Mesenchymal stem cell (in vitro differentiated cells and primary cell): ENCODE results near the gene ZSWIM5.

Experiments used
- DNase-seq: peaks from one replicate; pipeline ENCODE4 v3.0.0-alpha.2; 2013
- H2AFZ ChIP-seq: one replicate; pipeline ENCODE4 v1.6.1; 2013; ENCODE audit warnings: low read depth, mild to moderate bottlenecking, control low read depth, inconsistent platforms, low read length, moderate library complexity
- H2AK5ac ChIP-seq: 2 replicates; pipeline ENCODE4 v1.6.1; 2013; ENCODE audit warnings: low read length, moderate library complexity, mild to moderate bottlenecking, inconsistent platforms; ENCODE audit not compliant: severe bottlenecking
- H2BK120ac ChIP-seq: one replicate; pipeline ENCODE4 v1.6.1; 2013; ENCODE audit warnings: low read depth, mild to moderate bottlenecking, inconsistent platforms, low read length, moderate library complexity
- H2BK12ac ChIP-seq, 2 experiments: one replicate each; pipeline ENCODE4 v1.6.1; 2013; ENCODE audit warnings: inconsistent platforms in 2 of 2, low read length in 2 of 2, mild to moderate bottlenecking in 2 of 2, moderate library complexity in 2 of 2, control low read depth in 1 of 2
- H2BK15ac ChIP-seq: one replicate; pipeline ENCODE4 v1.6.1; 2013; ENCODE audit warnings: mild to moderate bottlenecking, low read depth, inconsistent platforms; ENCODE audit not compliant: poor library complexity, severe bottlenecking
- H2BK5ac ChIP-seq: 2 replicates; pipeline ENCODE4 v1.6.1; 2013; ENCODE audit warnings: low read depth, mild to moderate bottlenecking, low read length, control low read depth, inconsistent platforms; ENCODE audit not compliant: poor library complexity, severe bottlenecking
- H3K14ac ChIP-seq, 2 experiments: one replicate each; pipeline ENCODE4 v1.6.1; 2013; ENCODE audit warnings: inconsistent platforms in 2 of 2, low read length in 2 of 2, control low read depth in 1 of 2, mild to moderate bottlenecking in 1 of 2, moderate library complexity in 1 of 2
- H3K18ac ChIP-seq, 2 experiments: one replicate each; pipeline ENCODE4 v1.6.1; 2013; ENCODE audit warnings: inconsistent platforms in 2 of 2, low read length in 2 of 2, control low read depth in 1 of 2, low read depth in 1 of 2, mild to moderate bottlenecking in 1 of 2
- H3K23ac ChIP-seq, 2 experiments: one replicate each; pipeline ENCODE4 v1.6.1; 2013; ENCODE audit warnings: inconsistent platforms in 2 of 2, low read length in 2 of 2, mild to moderate bottlenecking in 2 of 2, moderate library complexity in 2 of 2, control low read depth in 1 of 2
- H3K27ac ChIP-seq: 2 replicates; pipeline ENCODE4 v1.5.1; 2013; ENCODE audit warnings: mild to moderate bottlenecking, moderate library complexity, low read length, control low read depth, inconsistent platforms; ENCODE audit not compliant: poor library complexity, severe bottlenecking
- H3K27me3 ChIP-seq, 2 experiments: 2 replicates each; pipeline versions ENCODE4 v1.6.1 to v1.7.0; 2013; ENCODE audit warnings: low read length in 2 of 2, mild to moderate bottlenecking in 2 of 2, moderate library complexity in 2 of 2, control low read depth in 1 of 2, inconsistent platforms in 1 of 2; ENCODE audit not compliant: control insufficient read depth in 1 of 2, insufficient read depth in 1 of 2
- H3K36me3 ChIP-seq, 2 experiments: 2 replicates each; pipeline versions ENCODE4 v1.6.1 to v1.7.0; 2013; ENCODE audit warnings: low read length in 2 of 2, control low read depth in 1 of 2, inconsistent platforms in 1 of 2, low read depth in 1 of 2, mild to moderate bottlenecking in 1 of 2; ENCODE audit not compliant: insufficient read depth in 2 of 2, control insufficient read depth in 1 of 2
- H3K4ac ChIP-seq, 2 experiments: one replicate each; pipeline ENCODE4 v1.6.1; 2013; ENCODE audit warnings: inconsistent platforms in 2 of 2, low read length in 2 of 2, mild to moderate bottlenecking in 2 of 2, moderate library complexity in 2 of 2, control low read depth in 1 of 2, low read depth in 1 of 2
- H3K4me1 ChIP-seq: 2 replicates; pipeline ENCODE4 v1.6.1; 2013; ENCODE audit warnings: low read depth, low read length, control low read depth; ENCODE audit not compliant: control insufficient read depth, insufficient read depth
- H3K4me2 ChIP-seq: 2 replicates; pipeline ENCODE4 v1.6.1; 2013; ENCODE audit warnings: low read length, mild to moderate bottlenecking, inconsistent platforms; ENCODE audit not compliant: poor library complexity, severe bottlenecking
- H3K4me3 ChIP-seq, 2 experiments: 2 replicates each; pipeline versions ENCODE4 v1.5.1 to v1.7.0; 2013; ENCODE audit warnings: low read length in 2 of 2, mild to moderate bottlenecking in 2 of 2, control low read depth in 1 of 2, low read depth in 1 of 2; ENCODE audit not compliant: insufficient read depth in 1 of 2
- H3K79me1 ChIP-seq: replicated peaks from 2 replicates; pipeline ENCODE4 v1.6.1; 2013; ENCODE audit warnings: mild to moderate bottlenecking, control low read depth, low read length, inconsistent platforms; ENCODE audit not compliant: poor library complexity, severe bottlenecking
- H3K9ac ChIP-seq: 2 replicates; pipeline ENCODE4 v1.7.0; 2013; ENCODE audit warnings: mild to moderate bottlenecking, low read length, moderate library complexity
- H3K9me3 ChIP-seq: 2 replicates; pipeline ENCODE4 v1.7.0; 2013; ENCODE audit warnings: mild to moderate bottlenecking, low read length; ENCODE audit not compliant: control insufficient read depth
- H4K8ac ChIP-seq: one replicate; pipeline ENCODE4 v1.6.1; 2013; ENCODE audit warnings: inconsistent platforms, mild to moderate bottlenecking, low read length, moderate library complexity
- H4K91ac ChIP-seq: one replicate; pipeline ENCODE4 v1.6.1; 2013; ENCODE audit warnings: mild to moderate bottlenecking, low read length, inconsistent platforms
- WGBS: methylation state at CpG from one replicate; pipeline ENCODE4 v1.1.7; 2013; ENCODE audit warnings: mixed read lengths; 5-methylcytosine and 5-hydroxymethylcytosine counted together

ZSWIM5 gene

DNA sequence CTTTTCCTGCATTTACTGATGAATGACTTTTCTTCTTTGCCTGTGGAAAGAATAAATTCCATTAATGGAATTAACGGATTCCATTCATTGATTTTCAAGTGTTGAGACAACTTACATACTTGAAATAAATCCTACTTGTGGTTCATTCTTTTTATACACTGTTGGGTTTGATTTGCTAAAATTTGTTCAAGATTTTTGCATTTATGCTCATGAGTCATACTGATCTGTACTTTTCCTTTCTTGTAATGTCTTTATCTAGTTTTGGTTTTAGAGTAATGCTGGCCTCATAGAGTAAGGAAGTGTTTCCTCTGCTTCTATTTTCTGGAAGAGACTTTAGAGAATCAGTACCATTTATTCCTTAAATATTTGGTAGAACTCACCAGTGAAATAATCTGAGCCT, 180.0 kb downstream of the ZSWIM5 start:
- Histone ChIP-seq H3K4ac (no peak overlapping the region), H3K23ac (no peak overlapping the region), H3K79me1 (no peaks in the 10 kb centered on the region), H2BK5ac (no peak overlapping the region), H3K27me3 (no peaks in the 10 kb centered on the region), H3K18ac (no peak overlapping the region), H3K4me2 (no peak overlapping the region), H3K4me3 (no peak overlapping the region), H4K8ac (no peak overlapping the region), H4K91ac (no peak overlapping the region), H3K9me3 (no peaks in the 10 kb centered on the region), H3K9ac (peak overlapping the region; percentile 53), H3K36me3 (no peaks in the 10 kb centered on the region), H2BK12ac (no peak overlapping the region), H3K14ac (no peak overlapping the region), H3K4me1 (no peaks in the 10 kb centered on the region), H2AK5ac (no peak overlapping the region), H2BK120ac (no peak overlapping the region), H3K27ac (no peak overlapping the region), H2AFZ (no peak overlapping the region), H2BK15ac (no peak overlapping the region)
- WGBS: no CpG with 5 or more reads among the region's 1 CpG
- DNase-seq: no peak

DNA sequence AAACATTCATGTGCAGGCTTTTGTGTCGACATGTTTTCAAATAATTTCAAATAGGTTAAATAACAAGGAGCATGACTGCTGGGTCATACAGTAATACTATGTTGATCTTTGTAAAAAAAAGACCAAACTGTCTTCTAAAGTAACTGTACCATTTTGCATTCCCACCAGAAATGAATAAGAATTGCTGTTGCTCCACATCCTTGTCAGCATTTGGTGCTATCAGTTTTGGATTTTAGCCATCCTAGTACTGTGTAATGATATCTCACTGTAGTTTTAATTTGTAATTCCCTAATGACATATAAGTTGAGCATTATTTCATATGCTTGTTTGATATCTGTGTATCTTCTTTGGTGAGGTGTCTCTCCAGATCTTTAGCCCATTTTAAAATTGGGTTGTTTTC, 182.7 kb downstream of the ZSWIM5 start:
- no peak overlapping the region for H3K4me2 ChIP-seq
- H3K36me3 ChIP-seq: no peaks in the 10 kb centered on the region
- H3K27ac ChIP-seq: no peak overlapping the region
- no peak for DNase-seq
- H2BK5ac ChIP-seq: no peak overlapping the region
- no peaks in the 10 kb centered on the region for H3K9me3 ChIP-seq
- H3K27me3 ChIP-seq: no peaks in the 10 kb centered on the region
- H3K4me3 ChIP-seq: no peak overlapping the region
- H3K9ac ChIP-seq: no peak overlapping the region
- H3K23ac ChIP-seq: no peak overlapping the region
- H2AK5ac ChIP-seq: no peak overlapping the region
- no peak overlapping the region for H2BK12ac ChIP-seq
- no peak overlapping the region for H2BK15ac ChIP-seq
- H4K8ac ChIP-seq: no peak overlapping the region
- no peak overlapping the region for H2AFZ ChIP-seq
- H2BK120ac ChIP-seq: no peak overlapping the region
- no peak overlapping the region for H3K14ac ChIP-seq
- H3K79me1 ChIP-seq: no peaks in the 10 kb centered on the region
- no peak overlapping the region for H3K18ac ChIP-seq
- WGBS: no CpG with 5 or more reads among the region's 1 CpG
- H4K91ac ChIP-seq: no peak overlapping the region
- H3K4me1 ChIP-seq: no peaks in the 10 kb centered on the region
- no peak overlapping the region for H3K4ac ChIP-seq

DNA sequence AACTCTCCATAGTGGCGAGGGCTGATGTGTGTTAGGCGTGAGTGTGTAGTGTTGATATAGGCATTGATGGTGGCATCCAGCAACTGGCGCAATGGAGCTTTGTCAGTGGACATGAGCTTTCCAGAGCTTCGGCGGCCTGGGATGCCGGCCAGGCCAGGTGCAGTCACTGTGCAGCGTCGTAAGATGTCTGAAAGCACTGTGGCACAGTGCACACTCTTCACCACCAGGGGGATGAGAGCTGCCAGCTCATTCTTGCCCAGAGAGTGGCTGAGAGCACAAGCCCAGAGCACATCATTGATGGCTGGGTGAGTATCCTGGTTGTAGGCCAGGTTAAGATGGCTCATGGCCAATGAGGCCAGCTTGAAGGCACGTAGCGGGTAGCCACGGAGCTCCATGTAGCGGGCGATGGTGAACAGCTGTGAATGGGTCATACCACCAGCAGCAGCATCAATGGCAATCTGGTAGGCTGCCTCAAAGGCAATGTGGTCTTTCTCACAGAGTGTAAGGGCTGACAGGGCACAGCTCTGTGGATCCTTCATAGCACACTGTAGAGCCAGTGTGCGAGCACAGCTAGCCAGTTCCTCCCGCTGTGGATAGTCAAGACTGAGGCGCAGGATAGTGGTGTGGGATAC, 187.7 kb downstream of the ZSWIM5 start:
- H3K4me2 ChIP-seq: no peak overlapping the region
- peaks cover 6% of the 10 kb centered on the region for H3K4me1 ChIP-seq
- H3K4ac ChIP-seq: no peak overlapping the region
- H3K23ac ChIP-seq: no peak overlapping the region
- H3K4me3 ChIP-seq: no peak overlapping the region
- H2BK15ac ChIP-seq: no peak overlapping the region
- H3K27ac ChIP-seq: no peak overlapping the region
- peaks cover 8% of the 10 kb centered on the region for H3K79me1 ChIP-seq
- no peak overlapping the region for H4K8ac ChIP-seq
- H3K9me3 ChIP-seq: no peaks in the 10 kb centered on the region
- no peak overlapping the region for H3K14ac ChIP-seq
- H3K18ac ChIP-seq: no peak overlapping the region
- no peaks in the 10 kb centered on the region for H3K27me3 ChIP-seq
- 86% methylated on average over 16 of the region's 16 CpGs for WGBS
- H3K9ac ChIP-seq: no peak overlapping the region
- peak; percentile 60 for DNase-seq
- no peak overlapping the region for H2BK5ac ChIP-seq
- peaks cover 12 to 23% of the 10 kb centered on the region in 2 experiments for H3K36me3 ChIP-seq
- no peak overlapping the region for H4K91ac ChIP-seq
- H2BK12ac ChIP-seq: no peak overlapping the region
- no peak overlapping the region for H2BK120ac ChIP-seq
- H2AK5ac ChIP-seq: no peak overlapping the region
- no peak overlapping the region for H2AFZ ChIP-seq

DNA sequence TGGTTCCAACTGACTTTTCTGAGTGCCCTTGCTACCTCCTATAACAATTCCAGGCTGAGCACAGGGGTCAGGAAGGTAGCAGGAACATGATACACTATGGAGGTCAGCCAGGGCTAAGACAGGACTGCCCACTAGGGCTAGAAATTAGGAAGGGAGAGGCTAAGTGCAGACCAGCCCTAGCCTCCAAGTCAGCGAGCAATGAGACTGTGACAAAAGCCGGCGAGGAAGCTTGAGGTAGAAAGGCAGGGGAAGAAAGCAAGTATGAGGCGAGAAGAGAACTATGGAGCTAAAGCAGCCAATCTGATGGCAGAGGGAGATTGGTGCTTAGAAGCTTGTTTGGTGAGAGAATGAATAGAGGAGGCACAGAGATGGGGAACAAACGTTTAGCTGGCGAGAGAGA, 189.6 kb downstream of the ZSWIM5 start:
- H3K4ac ChIP-seq: no peak overlapping the region
- no peak overlapping the region for H3K9ac ChIP-seq
- no peak overlapping the region for H2BK5ac ChIP-seq
- H3K36me3 ChIP-seq: peaks cover 15 to 27% of the 10 kb centered on the region in 2 experiments
- no peak overlapping the region for H4K91ac ChIP-seq
- H3K9me3 ChIP-seq: no peaks in the 10 kb centered on the region
- H3K4me1 ChIP-seq: peaks cover 13% of the 10 kb centered on the region
- H3K18ac ChIP-seq: no peak overlapping the region
- H2BK12ac ChIP-seq: no peak overlapping the region
- no peak overlapping the region for H3K4me2 ChIP-seq
- no peak overlapping the region for H3K23ac ChIP-seq
- no peak overlapping the region for H3K14ac ChIP-seq
- no peaks in the 10 kb centered on the region for H3K27me3 ChIP-seq
- H3K4me3 ChIP-seq: no peak overlapping the region
- H2BK120ac ChIP-seq: no peak overlapping the region
- H2AK5ac ChIP-seq: no peak overlapping the region
- H4K8ac ChIP-seq: no peak overlapping the region
- no peak overlapping the region for H2AFZ ChIP-seq
- WGBS: 91% methylated on average over 6 of the region's 6 CpGs
- DNase-seq: no peak
- H3K79me1 ChIP-seq: peaks cover 11% of the 10 kb centered on the region
- no peak overlapping the region for H3K27ac ChIP-seq
- no peak overlapping the region for H2BK15ac ChIP-seq
